SIG-M5 treated with dmso at 0.1 percent for 504 hours (cell line): ENCODE data around the gene CDC42BPA.

Experiments
- DNase-seq: peaks from one replicate; lab custom pipeline; 2025; ENCODE audit not compliant: unreplicated experiment; lab: John Stamatoyannopoulos, UW

Gene CDC42BPA

DNA sequence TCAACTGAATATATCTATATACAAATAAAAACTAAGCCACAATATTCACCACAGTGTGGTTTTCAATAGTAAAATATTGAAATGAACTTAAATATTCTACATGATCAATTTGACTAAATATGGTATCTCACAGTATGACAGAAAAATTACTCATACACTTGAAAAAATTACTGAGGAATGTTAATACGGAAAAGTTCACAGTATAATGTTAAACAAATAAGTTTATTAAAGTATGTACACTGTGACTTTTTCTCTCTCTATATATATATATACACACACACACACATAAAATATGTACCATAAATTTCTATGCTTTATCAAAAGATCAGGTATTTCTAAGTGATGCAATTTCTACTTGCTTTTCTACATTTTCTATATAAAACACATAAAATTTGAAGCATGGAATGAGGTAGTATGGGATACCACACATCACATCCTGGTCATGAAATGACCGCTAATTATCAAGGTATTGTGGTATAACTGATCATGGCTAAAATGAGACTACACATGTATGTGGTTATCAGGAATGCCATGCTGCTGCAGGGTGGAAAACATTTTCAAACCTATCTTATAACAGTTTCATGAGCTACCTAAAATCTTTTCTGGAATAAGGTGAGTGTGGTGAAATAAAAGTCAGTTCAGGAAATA, 102.3 kb downstream of the CDC42BPA start:
- no peak for DNase-seq

DNA sequence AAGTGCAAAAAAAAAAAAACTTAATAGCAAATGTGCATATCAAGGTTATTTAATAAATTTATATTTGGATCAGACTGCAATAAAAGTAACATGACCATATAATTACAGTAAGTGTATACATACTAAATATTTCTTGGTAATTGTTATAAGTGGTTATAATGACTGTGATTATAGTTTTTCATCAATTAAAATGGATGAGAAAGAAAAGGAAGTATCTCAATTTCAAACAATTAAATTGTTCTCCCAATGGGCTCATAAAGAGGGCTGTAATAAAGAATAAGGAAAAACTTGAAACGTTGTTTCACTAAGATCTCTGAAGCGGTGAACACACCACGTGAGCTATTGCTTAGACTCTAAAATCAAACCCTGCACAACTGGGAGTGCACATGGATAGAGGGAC, 104.1 kb downstream of the CDC42BPA start:
- no peak for DNase-seq

DNA sequence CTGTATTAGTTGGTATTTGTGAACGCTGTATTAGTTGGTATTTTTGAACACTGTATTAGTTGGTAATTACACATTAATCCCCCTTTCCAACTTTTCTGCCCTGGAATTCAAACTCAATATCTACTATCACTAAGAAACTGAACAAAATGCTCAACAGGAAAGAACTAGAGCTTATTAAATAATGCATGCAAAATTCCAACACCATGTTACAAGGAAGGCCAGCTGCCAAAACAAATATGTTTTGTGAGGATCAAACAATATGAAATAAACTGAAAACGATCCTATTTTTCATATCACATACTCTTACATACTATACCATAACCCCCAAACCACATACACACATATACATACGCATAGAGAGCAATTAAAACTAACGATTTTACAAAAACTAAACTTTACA, 104.9 kb downstream of the CDC42BPA start:
- DNase-seq, result no peak

GRCh38 chr1:227212164-227212563, 106.1 kb downstream of the CDC42BPA start:
- no peak for DNase-seq

DNA sequence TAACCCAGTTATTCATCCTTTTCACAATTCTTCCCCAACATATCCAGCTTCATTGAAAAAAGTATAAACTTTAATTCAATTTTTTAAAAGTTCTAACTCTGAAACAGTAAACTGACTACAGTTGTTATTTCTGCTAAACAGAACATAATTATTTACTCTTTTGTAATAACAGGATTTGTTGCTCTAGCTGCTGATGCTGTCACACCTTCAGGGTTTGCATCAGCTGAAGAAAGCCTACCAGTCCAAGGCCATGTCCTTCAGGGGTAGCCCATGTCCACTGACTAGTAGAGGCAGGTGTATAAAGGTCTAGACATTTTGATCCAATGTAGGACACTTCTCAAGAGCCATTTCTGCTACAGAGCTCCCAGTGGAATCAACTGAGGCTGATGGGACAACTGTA, 107.7 kb downstream of the CDC42BPA start:
- no peak for DNase-seq

DNA sequence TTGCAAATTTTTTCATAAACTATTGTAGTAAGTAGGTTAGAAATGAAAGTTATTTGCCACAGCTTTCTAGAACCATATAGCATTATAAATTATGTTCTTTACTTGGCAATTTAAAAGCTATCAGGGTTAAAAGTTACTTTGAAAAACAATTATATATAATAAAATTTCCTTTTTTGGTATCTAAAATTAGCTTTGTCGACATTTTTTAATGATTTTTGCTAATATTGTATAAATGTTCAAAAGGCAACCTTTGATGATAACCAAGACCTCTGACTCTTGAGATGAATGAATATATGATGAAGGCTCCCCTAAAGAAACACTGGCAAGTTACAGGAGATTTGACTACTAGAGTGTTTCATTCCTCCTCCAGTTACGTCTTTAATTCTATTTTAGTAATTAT, 121.2 kb downstream of the CDC42BPA start:
- DNase-seq, result no peak

DNA sequence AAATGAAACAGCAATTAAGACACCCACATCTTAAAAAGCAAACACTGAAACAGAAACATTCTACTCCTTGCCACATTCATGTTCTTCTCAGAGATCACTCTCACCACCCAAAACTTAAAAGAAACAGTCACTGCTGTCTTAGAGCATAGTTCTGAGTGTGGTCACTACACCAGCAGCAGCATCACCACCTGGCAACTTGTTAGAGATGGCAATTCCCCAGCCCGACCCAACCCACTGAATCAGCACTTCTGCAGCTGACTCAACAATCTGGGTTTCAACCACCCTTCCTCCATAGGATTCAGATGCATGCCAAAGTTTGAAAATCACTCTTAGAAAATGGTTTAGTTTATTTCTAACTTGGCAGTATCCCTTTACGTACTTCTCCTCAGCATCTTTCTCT, 126.1 kb downstream of the CDC42BPA start:
- DNase-seq, result no peak

GRCh38 chr1:227191607-227192006, 126.7 kb downstream of the CDC42BPA start:
- DNase-seq, result no peak

GRCh38 chr1:227190321-227190720, 128.0 kb downstream of the CDC42BPA start:
- no peak for DNase-seq

- no peak for DNase-seq
Measured at GRCh38 chr1:227185291-227185690, 133.0 kb downstream of the CDC42BPA start.

- no peak for DNase-seq
Measured at GRCh38 chr1:227182012-227182411, 136.3 kb downstream of the CDC42BPA start.

- no peak for DNase-seq
Measured at GRCh38 chr1:227175611-227176010, 142.7 kb downstream of the CDC42BPA start.

GRCh38 chr1:227174164-227174563, 144.1 kb downstream of the CDC42BPA start:
- no peak for DNase-seq

- DNase-seq, result no peak
Measured at GRCh38 chr1:227170361-227171166, 147.7 kb downstream of the CDC42BPA start.

DNA sequence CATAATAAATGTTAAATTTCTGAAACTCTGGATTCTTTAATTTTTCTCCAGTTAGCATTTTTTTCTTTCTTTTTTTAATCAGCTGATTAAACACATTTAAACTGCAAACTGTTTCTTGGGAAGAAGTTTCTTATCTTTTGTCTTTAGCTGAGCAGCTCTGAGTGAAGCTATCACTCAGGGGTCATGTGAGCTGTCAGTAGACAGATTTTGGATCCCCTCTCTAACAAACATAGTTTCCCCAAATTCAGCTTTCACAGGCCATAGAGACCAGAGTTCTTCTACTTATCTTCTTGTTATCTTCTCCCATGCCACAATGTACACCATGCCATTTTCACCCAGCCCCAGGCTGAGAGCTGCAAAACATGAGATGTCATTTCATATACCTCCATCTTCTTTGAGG, 148.9 kb downstream of the CDC42BPA start:
- DNase-seq, result no peak

DNA sequence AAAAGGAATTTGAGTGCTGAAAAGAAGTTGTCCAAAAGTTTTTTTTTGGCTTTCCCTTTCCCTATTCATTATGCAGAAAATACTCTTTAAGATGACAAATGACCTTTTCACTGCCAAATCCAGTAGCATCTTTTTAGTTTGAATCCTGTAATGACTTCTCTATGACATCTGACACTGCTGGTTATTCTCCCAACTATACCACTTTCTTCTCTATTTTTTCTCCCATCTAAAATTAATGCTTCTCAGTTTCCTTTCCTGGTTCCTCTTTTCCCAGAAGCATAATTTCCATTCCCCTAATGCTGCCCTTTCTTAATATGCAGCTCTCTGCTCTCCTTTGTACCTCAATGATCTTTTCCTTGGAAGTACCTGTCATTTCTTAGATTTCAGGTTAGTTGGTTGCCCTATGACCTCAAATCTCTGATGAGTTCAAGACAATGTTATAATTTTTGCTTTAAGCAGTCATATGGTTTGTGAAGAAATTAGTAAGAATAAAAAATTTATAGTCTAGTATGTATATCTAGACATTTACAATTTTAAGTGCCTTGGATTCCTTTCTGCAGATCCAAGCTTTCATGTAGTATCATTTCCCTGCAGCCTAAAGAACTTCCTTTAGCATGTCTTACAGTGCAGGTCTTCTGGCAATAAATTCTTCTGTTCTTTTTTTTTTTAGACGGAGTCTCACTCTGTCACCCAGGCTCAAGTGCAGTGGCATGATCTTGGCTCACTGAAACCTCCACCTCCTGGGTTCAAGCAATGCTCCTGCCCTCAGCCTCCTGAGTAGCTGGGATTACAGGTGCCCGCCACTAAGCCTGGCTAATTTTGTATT, 150.8 kb downstream of the CDC42BPA start:
- peak; percentile 12 for DNase-seq

GRCh38 chr1:227166559-227166958, 151.7 kb downstream of the CDC42BPA start:
- DNase-seq, result no peak

- no peak for DNase-seq
Measured at GRCh38 chr1:227161470-227161869, 156.8 kb downstream of the CDC42BPA start.

GRCh38 chr1:227156520-227156919, 161.8 kb downstream of the CDC42BPA start:
- no peak for DNase-seq

- no peak for DNase-seq
Measured at GRCh38 chr1:227155688-227156087, 162.6 kb downstream of the CDC42BPA start.

GRCh38 chr1:227155004-227155403, 163.3 kb downstream of the CDC42BPA start:
- no peak for DNase-seq

- DNase-seq, result no peak
Measured at GRCh38 chr1:227152525-227152924, 165.8 kb downstream of the CDC42BPA start.
